ENCODE data around the gene FBXL16. TPM values are rescaled to one million over a fixed set of nuclear protein-coding genes. Genes with fewer than 3 reads are reported as not detected.

Gene FBXL16
- total and polyA plus RNA-seq, 9 of the 15 experiments (the other 6 are each of a cell fraction or from before 2014, with no cell fraction given), result 0.21 to 8.2 (median 1.7) TPM

DNA sequence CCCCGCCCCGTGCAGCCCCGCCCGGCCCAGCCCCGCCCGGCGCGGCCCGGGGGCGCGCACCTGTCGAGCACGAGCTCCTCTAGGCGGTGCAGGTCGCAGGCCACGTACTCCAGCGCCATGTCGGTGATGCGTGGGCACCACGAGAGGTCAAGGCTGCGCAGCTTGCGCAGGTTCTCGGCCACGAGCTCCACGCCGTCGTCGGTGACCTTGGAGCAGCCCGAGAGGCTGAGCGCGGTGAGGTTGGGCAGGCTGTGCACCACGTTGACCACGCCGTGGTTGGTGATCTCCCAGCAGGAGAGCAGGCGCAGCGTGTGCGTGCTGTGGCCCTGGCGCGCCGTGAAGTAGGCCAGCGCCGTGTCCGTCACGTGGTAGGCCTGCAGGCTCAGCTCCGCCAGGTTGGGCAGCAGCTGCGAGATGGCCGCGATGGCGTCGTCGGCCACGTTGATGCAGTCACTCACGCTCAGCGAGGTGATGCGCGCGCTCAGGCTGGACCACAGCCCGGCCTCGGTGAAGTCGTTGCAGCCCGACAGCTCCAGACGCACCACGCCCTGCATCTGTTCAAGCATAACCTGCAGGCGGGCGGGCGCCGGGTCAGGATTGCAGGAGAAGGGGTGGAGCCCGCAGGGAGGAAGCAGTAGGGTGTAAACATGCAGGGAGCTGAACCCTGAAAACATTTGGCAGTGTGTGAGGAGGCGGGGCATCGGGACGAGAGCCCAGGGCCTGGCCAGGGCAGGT is 10.1 kb downstream of the FBXL16 start (continued):
- TF ChIP-seq MEF2A (IDR thresholded peaks at IDR 0.05; ENCODE audit: control insufficient read depth, low read depth, low read length) (no peak), ZFP30 (CRISPR knock-in tag; IDR thresholded peaks at IDR 0.05; ENCODE audit: borderline replicate concordance) (no peak), ARNT (IDR thresholded peaks at IDR 0.05) (no peak), FOXJ2 (tag; IDR thresholded peaks at IDR 0.05) (0 out of 2 replicates have a peak, but pooled peaks have one; percentile 20), TAF15 (IDR thresholded peaks at IDR 0.05; ENCODE audit: low read depth, low read length) (no peak), LEF1 (IDR thresholded peaks at IDR 0.05) (no peak), ZBTB1 (CRISPR knock-in tag; IDR thresholded peaks at IDR 0.05; ENCODE audit: borderline replicate concordance, low read depth) (peak; percentile 52; the same call in 1 of the 2 replicates), SREBF1 (IDR thresholded peaks at IDR 0.05; ENCODE audit: borderline replicate concordance, low read depth, low read length) (no peak), BCL6 (CRISPR knock-in tag; IDR thresholded peaks at IDR 0.05) (no peak), SPI1 (IDR thresholded peaks at IDR 0.05; ENCODE audit: borderline replicate concordance, low read depth, low read length) (no peak)
- TF ChIP-seq, protein P1, sequence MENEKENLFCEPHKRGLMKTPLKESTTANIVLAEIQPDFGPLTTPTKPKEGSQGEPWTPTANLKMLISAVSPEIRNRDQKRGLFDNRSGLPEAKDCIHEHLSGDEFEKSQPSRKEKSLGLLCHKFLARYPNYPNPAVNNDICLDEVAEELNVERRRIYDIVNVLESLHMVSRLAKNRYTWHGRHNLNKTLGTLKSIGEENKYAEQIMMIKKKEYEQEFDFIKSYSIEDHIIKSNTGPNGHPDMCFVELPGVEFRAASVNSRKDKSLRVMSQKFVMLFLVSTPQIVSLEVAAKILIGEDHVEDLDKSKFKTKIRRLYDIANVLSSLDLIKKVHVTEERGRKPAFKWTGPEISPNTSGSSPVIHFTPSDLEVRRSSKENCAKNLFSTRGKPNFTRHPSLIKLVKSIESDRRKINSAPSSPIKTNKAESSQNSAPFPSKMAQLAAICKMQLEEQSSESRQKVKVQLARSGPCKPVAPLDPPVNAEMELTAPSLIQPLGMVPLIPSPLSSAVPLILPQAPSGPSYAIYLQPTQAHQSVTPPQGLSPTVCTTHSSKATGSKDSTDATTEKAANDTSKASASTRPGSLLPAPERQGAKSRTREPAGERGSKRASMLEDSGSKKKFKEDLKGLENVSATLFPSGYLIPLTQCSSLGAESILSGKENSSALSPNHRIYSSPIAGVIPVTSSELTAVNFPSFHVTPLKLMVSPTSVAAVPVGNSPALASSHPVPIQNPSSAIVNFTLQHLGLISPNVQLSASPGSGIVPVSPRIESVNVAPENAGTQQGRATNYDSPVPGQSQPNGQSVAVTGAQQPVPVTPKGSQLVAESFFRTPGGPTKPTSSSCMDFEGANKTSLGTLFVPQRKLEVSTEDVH (IDR thresholded peaks at IDR 0.05; ENCODE audit: low read depth, partially characterized antibody), result no peak
- TF ChIP-seq, protein P2, sequence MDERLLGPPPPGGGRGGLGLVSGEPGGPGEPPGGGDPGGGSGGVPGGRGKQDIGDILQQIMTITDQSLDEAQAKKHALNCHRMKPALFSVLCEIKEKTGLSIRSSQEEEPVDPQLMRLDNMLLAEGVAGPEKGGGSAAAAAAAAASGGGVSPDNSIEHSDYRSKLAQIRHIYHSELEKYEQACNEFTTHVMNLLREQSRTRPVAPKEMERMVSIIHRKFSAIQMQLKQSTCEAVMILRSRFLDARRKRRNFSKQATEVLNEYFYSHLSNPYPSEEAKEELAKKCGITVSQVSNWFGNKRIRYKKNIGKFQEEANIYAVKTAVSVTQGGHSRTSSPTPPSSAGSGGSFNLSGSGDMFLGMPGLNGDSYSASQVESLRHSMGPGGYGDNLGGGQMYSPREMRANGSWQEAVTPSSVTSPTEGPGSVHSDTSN (CRISPR knock-in tag; IDR thresholded peaks at IDR 0.05; ENCODE audit: low read depth), result no peak
- TF ChIP-seq, protein P2 (tag; conservative IDR thresholded peaks at IDR 0.05; ENCODE audit: low read depth), result no peak
- TF ChIP-seq, protein P3, sequence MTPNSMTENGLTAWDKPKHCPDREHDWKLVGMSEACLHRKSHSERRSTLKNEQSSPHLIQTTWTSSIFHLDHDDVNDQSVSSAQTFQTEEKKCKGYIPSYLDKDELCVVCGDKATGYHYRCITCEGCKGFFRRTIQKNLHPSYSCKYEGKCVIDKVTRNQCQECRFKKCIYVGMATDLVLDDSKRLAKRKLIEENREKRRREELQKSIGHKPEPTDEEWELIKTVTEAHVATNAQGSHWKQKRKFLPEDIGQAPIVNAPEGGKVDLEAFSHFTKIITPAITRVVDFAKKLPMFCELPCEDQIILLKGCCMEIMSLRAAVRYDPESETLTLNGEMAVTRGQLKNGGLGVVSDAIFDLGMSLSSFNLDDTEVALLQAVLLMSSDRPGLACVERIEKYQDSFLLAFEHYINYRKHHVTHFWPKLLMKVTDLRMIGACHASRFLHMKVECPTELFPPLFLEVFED (CRISPR knock-in tag; conservative IDR thresholded peaks at IDR 0.05), result no peak
- TF ChIP-seq, protein P4, sequence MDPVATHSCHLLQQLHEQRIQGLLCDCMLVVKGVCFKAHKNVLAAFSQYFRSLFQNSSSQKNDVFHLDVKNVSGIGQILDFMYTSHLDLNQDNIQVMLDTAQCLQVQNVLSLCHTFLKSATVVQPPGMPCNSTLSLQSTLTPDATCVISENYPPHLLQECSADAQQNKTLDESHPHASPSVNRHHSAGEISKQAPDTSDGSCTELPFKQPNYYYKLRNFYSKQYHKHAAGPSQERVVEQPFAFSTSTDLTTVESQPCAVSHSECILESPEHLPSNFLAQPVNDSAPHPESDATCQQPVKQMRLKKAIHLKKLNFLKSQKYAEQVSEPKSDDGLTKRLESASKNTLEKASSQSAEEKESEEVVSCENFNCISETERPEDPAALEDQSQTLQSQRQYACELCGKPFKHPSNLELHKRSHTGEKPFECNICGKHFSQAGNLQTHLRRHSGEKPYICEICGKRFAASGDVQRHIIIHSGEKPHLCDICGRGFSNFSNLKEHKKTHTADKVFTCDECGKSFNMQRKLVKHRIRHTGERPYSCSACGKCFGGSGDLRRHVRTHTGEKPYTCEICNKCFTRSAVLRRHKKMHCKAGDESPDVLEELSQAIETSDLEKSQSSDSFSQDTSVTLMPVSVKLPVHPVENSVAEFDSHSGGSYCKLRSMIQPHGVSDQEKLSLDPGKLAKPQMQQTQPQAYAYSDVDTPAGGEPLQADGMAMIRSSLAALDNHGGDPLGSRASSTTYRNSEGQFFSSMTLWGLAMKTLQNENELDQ (CRISPR knock-in tag; IDR thresholded peaks at IDR 0.05; ENCODE audit: borderline replicate concordance), result no peak
- TF ChIP-seq, protein P5, sequence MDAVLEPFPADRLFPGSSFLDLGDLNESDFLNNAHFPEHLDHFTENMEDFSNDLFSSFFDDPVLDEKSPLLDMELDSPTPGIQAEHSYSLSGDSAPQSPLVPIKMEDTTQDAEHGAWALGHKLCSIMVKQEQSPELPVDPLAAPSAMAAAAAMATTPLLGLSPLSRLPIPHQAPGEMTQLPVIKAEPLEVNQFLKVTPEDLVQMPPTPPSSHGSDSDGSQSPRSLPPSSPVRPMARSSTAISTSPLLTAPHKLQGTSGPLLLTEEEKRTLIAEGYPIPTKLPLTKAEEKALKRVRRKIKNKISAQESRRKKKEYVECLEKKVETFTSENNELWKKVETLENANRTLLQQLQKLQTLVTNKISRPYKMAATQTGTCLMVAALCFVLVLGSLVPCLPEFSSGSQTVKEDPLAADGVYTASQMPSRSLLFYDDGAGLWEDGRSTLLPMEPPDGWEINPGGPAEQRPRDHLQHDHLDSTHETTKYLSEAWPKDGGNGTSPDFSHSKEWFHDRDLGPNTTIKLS (IDR thresholded peaks at IDR 0.05; ENCODE audit: borderline replicate concordance, low read depth), result peak; percentile 89

Measured in K562 (cell line).